OCI-LY7 (cell line): ENCODE measurements around the gene F7. TPM values are rescaled to one million over a fixed set of nuclear protein-coding genes. Genes with fewer than 3 reads are reported as not detected.

Experiments used
- BruUV-seq: library from RNA; stranded (reverse); fragments of 400-500 nt; replicated peaks from 2 replicates; lab custom pipeline; 2021; lab: Mats Ljungman, UMichigan
- CTCF ChIA-PET: fragments of 300-600 bp; sonication (Branson Sonifier 250); formaldehyde crosslinking; loops from one replicate; lab custom pipeline; 2022; ENCODE audit warnings: antibody characterized with exemption; ENCODE audit not compliant: unreplicated experiment; lab: Charles Lee
- POLR2A ChIA-PET: fragments of 300-600 bp; sonication (Branson Sonifier 250); formaldehyde crosslinking; loops from one replicate; lab custom pipeline; 2022; ENCODE audit warnings: antibody characterized with exemption; lab: Charles Lee
- DNase-seq: peaks from one replicate; pipeline ENCODE4 v3.0.0-alpha.2; 2015; ENCODE audit warnings: low spot score
- H2AFZ ChIP-seq: fragments of 200-600 bp; sonication (generic), shearing (Covaris generic); 2 replicates; pipeline ENCODE4 v1.6.1; 2014; ENCODE audit warnings: mild to moderate bottlenecking, antibody characterized with exemption, low read length, moderate library complexity
- H3K27ac ChIP-seq: fragments of 200-600 bp; sonication (generic); 2 replicates; pipeline ENCODE4 v1.5.1; 2014; ENCODE audit warnings: mixed run types, low read depth, mild to moderate bottlenecking, moderate library complexity, low read length, inconsistent platforms; ENCODE audit not compliant: poor library complexity, severe bottlenecking
- H3K36me3 ChIP-seq: fragments of 200-600 bp; sonication (generic); 2 replicates; pipeline ENCODE4 v1.6.1; 2014; ENCODE audit warnings: mild to moderate bottlenecking, antibody characterized with exemption, low read length, moderate library complexity, mixed read lengths; ENCODE audit not compliant: insufficient read depth
- H3K4me1 ChIP-seq: fragments of 200-600 bp; sonication (generic); 2 replicates; pipeline ENCODE4 v1.5.1; 2014; ENCODE audit warnings: mild to moderate bottlenecking, low read length; ENCODE audit not compliant: insufficient read depth, poor library complexity, severe bottlenecking
- H3K4me2 ChIP-seq: fragments of 200-600 bp; sonication (generic); 2 replicates; pipeline ENCODE4 v1.6.1; 2014; ENCODE audit warnings: mild to moderate bottlenecking, low read length
- H3K4me3 ChIP-seq: fragments of 200-600 bp; sonication (generic); 2 replicates; pipeline ENCODE4 v1.5.1; 2014; ENCODE audit warnings: mild to moderate bottlenecking, low read depth, low read length; ENCODE audit not compliant: poor library complexity, severe bottlenecking
- H3K79me2 ChIP-seq: fragments of 200-600 bp; sonication (generic); 2 replicates; pipeline ENCODE4 v1.6.1; 2016; ENCODE audit warnings: low read depth, mild to moderate bottlenecking, low read length, moderate library complexity, mixed read lengths; ENCODE audit not compliant: insufficient read depth
- H3K9me2 ChIP-seq: fragments of 200-600 bp; sonication (generic); 2 replicates; pipeline ENCODE4 v1.6.1; 2016; ENCODE audit warnings: mild to moderate bottlenecking, low read length, mixed read lengths; ENCODE audit not compliant: insufficient read depth
- H3K9me3 ChIP-seq: fragments of 200-600 bp; sonication (generic); 2 replicates; pipeline ENCODE4 v1.6.1; 2014; ENCODE audit warnings: mild to moderate bottlenecking, mixed run types, low read length, mixed read lengths
- H4K20me1 ChIP-seq: fragments of 200-600 bp; sonication (generic); 2 replicates; pipeline ENCODE4 v1.6.1; 2014; ENCODE audit warnings: mild to moderate bottlenecking, antibody characterized with exemption, low read length, moderate library complexity, mixed read lengths; ENCODE audit not compliant: insufficient read depth
- CTCF ChIP-seq: fragments of 200-600 bp; sonication (generic); conservative IDR thresholded peaks from 2 replicates; pipeline ENCODE4 v1.5.1; 2014; ENCODE audit warnings: mild to moderate bottlenecking, antibody characterized with exemption, low read length, moderate library complexity, mixed read lengths
- EZH2phosphoT487 ChIP-seq: fragments of 200-600 bp; sonication (generic); IDR thresholded peaks from 2 replicates; pipeline ENCODE4 v1.6.1; 2018; ENCODE audit warnings: low read depth, borderline replicate concordance, mild to moderate bottlenecking, mixed run types, antibody characterized with exemption, low read length, moderate library complexity, mixed read lengths
- intact Hi-C: fragments of 100-400 bp; cut with micrococcal nuclease; formaldehyde crosslinking; loops from one replicate; pipeline ENCODE4 v1.10.0; 2022; ENCODE audit not compliant: unreplicated experiment
- total RNA-seq, 2 experiments: library from RNA; depleted of rRNA in 1 of 2; stranded (reverse); fragments of >200 nt in 1 of 2; shearing (Covaris generic) in 1 of 2; gene quantifications; 2 replicates each; pipeline ENCODE4 v1.2.3, GENCODE V29; 2014 to 2022

Gene F7
- total RNA-seq, 2 experiments from 2014 or later: not detected

GRCh38 chr13:113137691-113138298, 32.2 kb downstream of the F7 start:
- H3K27ac ChIP-seq: no peak overlapping the region
- intact Hi-C loops: no loop called here
- no peaks in the 10 kb centered on the region for H4K20me1 ChIP-seq
- no peak overlapping the region for H3K4me3 ChIP-seq
- POLR2A ChIA-PET: no interaction called here
- TF ChIP-seq EZH2phosphoT487: no peak
- no peak for TF ChIP-seq CTCF
- no peak overlapping the region for H2AFZ ChIP-seq
- H3K4me1 ChIP-seq: no peaks in the 10 kb centered on the region
- no peak for DNase-seq
- no peak overlapping the region for H3K4me2 ChIP-seq
- H3K9me2 ChIP-seq: no peaks in the 10 kb centered on the region
- no peaks in the 10 kb centered on the region for H3K36me3 ChIP-seq
- BruUV-seq: no TSS peak
- CTCF ChIA-PET: no interaction called here
- H3K9me3 ChIP-seq: no peaks in the 10 kb centered on the region
- no peaks in the 10 kb centered on the region for H3K79me2 ChIP-seq

- Histone ChIP-seq H3K79me2 (no peaks in the 10 kb centered on the region), H3K4me1 (no peaks in the 10 kb centered on the region), H3K36me3 (no peaks in the 10 kb centered on the region), H3K9me2 (no peaks in the 10 kb centered on the region), H3K4me2 (no peak overlapping the region), H3K9me3 (no peaks in the 10 kb centered on the region), H2AFZ (no peak overlapping the region), H3K4me3 (no peak overlapping the region), H4K20me1 (no peaks in the 10 kb centered on the region), H3K27ac (no peak overlapping the region)
- intact Hi-C loops: no loop called here
- TF ChIP-seq EZH2phosphoT487 (no peak), CTCF (no peak)
- ChIA-PET POLR2A (no interaction called here), CTCF (no interaction called here)
- DNase-seq: no peak
- no TSS peak for BruUV-seq
These were observed 33.4 kb downstream of the F7 start for GRCh38 chr13:113138792-113139551.

- H3K27ac ChIP-seq: no peak overlapping the region
- no peaks in the 10 kb centered on the region for H4K20me1 ChIP-seq
- no peak for DNase-seq
- H3K79me2 ChIP-seq: no peaks in the 10 kb centered on the region
- CTCF ChIA-PET: no interaction called here
- no peaks in the 10 kb centered on the region for H3K36me3 ChIP-seq
- intact Hi-C loops: no loop called here
- POLR2A ChIA-PET: no interaction called here
- no peaks in the 10 kb centered on the region for H3K9me2 ChIP-seq
- no peak overlapping the region for H3K4me2 ChIP-seq
- no TSS peak for BruUV-seq
- no peak overlapping the region for H3K4me3 ChIP-seq
- H2AFZ ChIP-seq: no peak overlapping the region
- TF ChIP-seq CTCF (no peak), EZH2phosphoT487 (no peak)
- no peaks in the 10 kb centered on the region for H3K9me3 ChIP-seq
- no peaks in the 10 kb centered on the region for H3K4me1 ChIP-seq
These were observed 34.0 kb downstream of the F7 start for GRCh38 chr13:113139577-113139976.
